GM12872 (cell line): ENCODE data around the gene LTBP1.

Source experiments
- CTCF ChIP-seq: IDR thresholded peaks from 3 replicates; pipeline ENCODE4 v1.5.1; 2011; ENCODE audit warnings: low read depth, mild to moderate bottlenecking, low read length, moderate library complexity; ENCODE audit not compliant: insufficient read depth

Gene LTBP1

GRCh38 chr2:32904751-32905150 lies 42.0 kb upstream of the LTBP1 start:
- no peak for TF ChIP-seq CTCF

- no peak for TF ChIP-seq CTCF
Observed at GRCh38 chr2:32905270-32905669, 41.5 kb upstream of the LTBP1 start.

- no peak for TF ChIP-seq CTCF
Observed at GRCh38 chr2:32910883-32911598, 35.7 kb upstream of the LTBP1 start.

- TF ChIP-seq CTCF, result no peak
Observed at GRCh38 chr2:32915694-32916093, 31.1 kb upstream of the LTBP1 start.

- TF ChIP-seq CTCF, result no peak
Observed at GRCh38 chr2:32918774-32919173, 28.0 kb upstream of the LTBP1 start.

- no peak for TF ChIP-seq CTCF
Observed at GRCh38 chr2:32922501-32922900, 24.3 kb upstream of the LTBP1 start.

GRCh38 chr2:32923109-32923508 lies 23.6 kb upstream of the LTBP1 start:
- no peak for TF ChIP-seq CTCF
